Nephron progenitor cell (in vitro differentiated cells): ENCODE data around the gene VAMP1.
"Not testable (repeated sequence)": the region's sequence is repeated elsewhere in the genome, so short reads cannot be mapped to it uniquely, and the experiment has no call there.

ENCODE experiments used
- DNase-seq: peaks from one replicate; pipeline ENCODE4 v3.0.0; 2021
- H3K27ac Mint-ChIP-seq: 2 replicates; pipeline ENCODE4 v1.8.0; 2021; ENCODE audit warnings: mild to moderate bottlenecking, moderate library complexity, mixed read lengths
- H3K27me3 Mint-ChIP-seq: 2 replicates; pipeline ENCODE4 v1.8.0; 2021; ENCODE audit warnings: mild to moderate bottlenecking, low read depth, mixed read lengths; ENCODE audit not compliant: poor library complexity
- H3K36me3 Mint-ChIP-seq: 2 replicates; pipeline ENCODE4 v1.8.0; 2021; ENCODE audit warnings: low read depth, mixed read lengths
- H3K4me1 Mint-ChIP-seq: 2 replicates; pipeline ENCODE4 v1.8.0; 2021; ENCODE audit warnings: mixed read lengths
- H3K4me3 Mint-ChIP-seq: 2 replicates; pipeline ENCODE4 v1.8.0; 2021; ENCODE audit warnings: mild to moderate bottlenecking, moderate library complexity, mixed read lengths
- H3K9me3 Mint-ChIP-seq: 2 replicates; pipeline ENCODE4 v1.8.0; 2021; ENCODE audit warnings: mild to moderate bottlenecking, moderate library complexity, mixed read lengths
- TF ChIP-seq, protein P1 (sequence below): fragments of 200-600 bp; sonication (generic); IDR thresholded peaks from 2 replicates; pipeline ENCODE4 v1.5.0; 2021; ENCODE audit warnings: antibody characterized with exemption

The VAMP1 gene

DNA sequence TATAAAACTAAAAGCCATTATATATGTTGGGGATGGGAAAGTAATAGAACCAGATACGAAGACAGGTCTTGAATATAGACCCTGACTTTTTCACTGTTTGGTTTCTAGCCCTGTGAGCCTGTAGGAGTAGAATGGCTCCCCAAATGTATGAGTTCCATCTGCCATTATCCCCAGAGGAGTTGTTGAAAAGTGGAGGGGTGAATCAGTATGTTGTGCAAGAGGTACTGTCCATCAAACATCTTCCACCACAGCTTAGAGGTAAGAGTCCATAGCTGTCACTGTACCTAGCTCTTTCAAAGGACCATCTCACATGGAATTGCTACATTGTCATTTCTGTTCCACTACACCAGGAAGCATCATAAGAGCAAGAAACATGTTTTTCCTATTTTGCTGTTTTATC lies 24.5 kb upstream of the VAMP1 start:
- no peak for DNase-seq
- no peaks in the 10 kb centered on the region for H3K9me3 Mint-ChIP-seq
- peak overlapping the region; percentile 96 for H3K4me3 Mint-ChIP-seq
- H3K27me3 Mint-ChIP-seq: no peaks in the 10 kb centered on the region
- peaks cover 40% of the 10 kb centered on the region for H3K4me1 Mint-ChIP-seq
- peaks cover 45% of the 10 kb centered on the region for H3K36me3 Mint-ChIP-seq
- H3K27ac Mint-ChIP-seq: no peak overlapping the region
- TF ChIP-seq, protein P1, sequence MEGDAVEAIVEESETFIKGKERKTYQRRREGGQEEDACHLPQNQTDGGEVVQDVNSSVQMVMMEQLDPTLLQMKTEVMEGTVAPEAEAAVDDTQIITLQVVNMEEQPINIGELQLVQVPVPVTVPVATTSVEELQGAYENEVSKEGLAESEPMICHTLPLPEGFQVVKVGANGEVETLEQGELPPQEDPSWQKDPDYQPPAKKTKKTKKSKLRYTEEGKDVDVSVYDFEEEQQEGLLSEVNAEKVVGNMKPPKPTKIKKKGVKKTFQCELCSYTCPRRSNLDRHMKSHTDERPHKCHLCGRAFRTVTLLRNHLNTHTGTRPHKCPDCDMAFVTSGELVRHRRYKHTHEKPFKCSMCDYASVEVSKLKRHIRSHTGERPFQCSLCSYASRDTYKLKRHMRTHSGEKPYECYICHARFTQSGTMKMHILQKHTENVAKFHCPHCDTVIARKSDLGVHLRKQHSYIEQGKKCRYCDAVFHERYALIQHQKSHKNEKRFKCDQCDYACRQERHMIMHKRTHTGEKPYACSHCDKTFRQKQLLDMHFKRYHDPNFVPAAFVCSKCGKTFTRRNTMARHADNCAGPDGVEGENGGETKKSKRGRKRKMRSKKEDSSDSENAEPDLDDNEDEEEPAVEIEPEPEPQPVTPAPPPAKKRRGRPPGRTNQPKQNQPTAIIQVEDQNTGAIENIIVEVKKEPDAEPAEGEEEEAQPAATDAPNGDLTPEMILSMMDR: no peak

DNA sequence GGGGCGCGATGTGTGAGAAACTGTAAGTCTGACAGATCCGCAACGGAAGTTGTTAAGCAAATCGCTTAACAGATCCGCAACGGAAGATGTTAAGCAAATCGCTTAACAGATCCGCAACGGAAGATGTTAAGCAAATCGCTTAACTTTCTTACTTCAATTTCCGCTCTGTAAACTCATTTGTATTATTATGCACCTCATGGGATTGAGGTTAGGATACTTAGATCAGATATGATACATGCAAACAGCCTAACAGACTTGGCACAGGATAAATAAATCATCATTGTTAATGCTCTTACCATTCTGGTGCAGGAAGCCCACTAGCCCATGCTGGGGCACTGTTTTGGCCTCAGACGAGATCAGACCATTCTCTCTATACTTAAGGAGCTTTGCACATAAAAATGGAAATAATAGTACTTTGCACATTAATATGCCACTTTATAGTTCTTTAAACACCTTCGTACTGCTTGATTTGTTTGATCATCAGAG lies 23.8 kb upstream of the VAMP1 start:
- Mint-ChIP-seq H3K36me3 (peaks cover 40% of the 10 kb centered on the region), H3K27me3 (no peaks in the 10 kb centered on the region)

DNA sequence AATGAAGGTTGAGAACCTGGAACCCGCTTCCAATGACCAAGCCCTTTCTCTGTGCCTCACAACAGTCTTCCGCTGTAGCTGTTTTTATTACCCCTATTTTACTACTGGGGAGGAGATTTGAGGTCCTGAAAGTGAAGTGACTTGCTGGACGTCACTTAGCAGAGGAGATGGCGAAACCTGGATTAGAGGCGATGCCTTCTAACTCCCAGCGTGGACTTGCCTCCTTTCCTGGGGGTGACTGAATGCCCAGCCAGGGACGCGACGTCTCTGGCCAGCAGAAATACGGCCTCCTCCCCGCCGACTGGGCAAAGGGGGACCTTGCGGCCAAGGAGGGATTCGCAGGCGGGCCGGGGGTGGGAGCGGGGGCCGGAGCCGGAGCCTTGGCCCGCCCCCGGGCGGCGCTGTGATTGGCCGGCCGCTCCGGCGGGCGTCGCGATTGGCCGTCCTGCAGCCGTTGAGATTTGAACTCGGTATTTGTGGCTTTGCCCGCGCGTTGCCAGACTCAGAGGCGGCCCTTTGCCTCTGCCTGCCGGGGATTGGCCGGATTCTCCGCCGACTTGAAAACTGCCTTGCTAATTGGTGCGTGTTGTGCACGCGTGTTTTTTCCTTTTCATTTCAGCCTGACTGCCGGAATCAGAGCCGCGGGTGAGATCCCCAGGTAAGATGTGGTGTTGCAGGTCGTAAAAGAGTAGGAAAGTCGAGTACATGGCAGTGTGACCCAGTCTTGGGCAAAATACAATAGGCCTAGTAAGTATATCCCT lies 23.2 kb upstream of the VAMP1 start, which contains the start of gene NCAPD2:
Gene NCAPD2 (plus strand): TSS at position 606 of the 761 bp plus-strand sequence. CDS start 997 bp downstream, outside the sequence.
- H3K4me3 Mint-ChIP-seq: peak within 1 kb of the TSS; percentile 96
- DNase-seq: peak; percentile 89
- H3K27me3 Mint-ChIP-seq: peaks cover 2% of the 10 kb centered on the region
- H3K36me3 Mint-ChIP-seq: peaks cover 34% of the 10 kb centered on the region
- no peaks in the 10 kb centered on the region for H3K9me3 Mint-ChIP-seq
- H3K27ac Mint-ChIP-seq: peak within 1 kb of the TSS; percentile 98
- H3K4me1 Mint-ChIP-seq: peaks cover 40% of the 10 kb centered on the region
- TF ChIP-seq, protein P1: no peak

More for the DNA sequence above, 23.8 kb upstream of the VAMP1 start:
- peak overlapping the region; percentile 96 for H3K4me3 Mint-ChIP-seq
- peaks cover 40% of the 10 kb centered on the region for H3K4me1 Mint-ChIP-seq
- H3K9me3 Mint-ChIP-seq: no peaks in the 10 kb centered on the region
- DNase-seq: peak; percentile 12
- TF ChIP-seq, protein P1: no peak
- peak overlapping the region; percentile 97 for H3K27ac Mint-ChIP-seq

DNA sequence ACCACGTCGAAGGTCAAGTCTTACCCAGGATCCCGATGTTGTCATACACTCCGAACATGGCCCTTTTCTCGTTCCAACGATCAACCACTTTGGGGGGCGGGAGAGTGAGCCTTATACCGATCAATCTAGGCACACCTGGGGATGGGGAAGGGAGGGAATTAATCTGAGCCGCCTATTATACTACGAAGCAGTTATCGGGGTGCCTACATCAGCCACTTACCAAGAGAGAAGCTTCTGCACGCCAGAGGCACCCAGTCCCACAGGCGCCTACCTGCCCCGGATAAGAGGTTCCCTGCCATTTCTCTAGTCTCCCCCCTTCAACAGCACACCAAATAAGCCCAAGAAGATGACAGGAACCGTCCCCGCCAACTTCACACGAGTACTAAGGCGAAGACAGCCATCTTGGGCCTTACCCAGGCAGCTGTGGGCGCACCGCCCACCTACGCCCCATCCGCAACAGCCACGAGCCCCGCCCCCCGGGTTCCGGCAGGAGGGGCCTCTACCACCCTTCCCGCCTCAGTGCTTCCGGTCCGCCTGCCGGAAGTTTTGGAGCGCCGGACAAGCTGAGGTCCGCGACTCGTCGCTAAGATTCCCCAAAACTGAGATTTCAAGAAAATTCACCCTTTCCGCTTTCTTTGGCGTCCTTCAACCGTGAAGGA lies 22.5 kb upstream of the VAMP1 start, which contains the start of gene MRPL51:
Gene MRPL51 (minus strand): TSS at position 425 of the 659 bp plus-strand sequence. CDS start 126 bp downstream, at position 299.
- peak; percentile 98 for DNase-seq
- TF ChIP-seq, protein P1: no peak
- Mint-ChIP-seq H3K4me3 (peak within 1 kb of the TSS; percentile 96), H3K4me1 (peaks cover 40% of the 10 kb centered on the region), H3K36me3 (peaks cover 27% of the 10 kb centered on the region), H3K27ac (peak within 1 kb of the TSS; percentile 98), H3K27me3 (peaks cover 3% of the 10 kb centered on the region), H3K9me3 (no peaks in the 10 kb centered on the region)

DNA sequence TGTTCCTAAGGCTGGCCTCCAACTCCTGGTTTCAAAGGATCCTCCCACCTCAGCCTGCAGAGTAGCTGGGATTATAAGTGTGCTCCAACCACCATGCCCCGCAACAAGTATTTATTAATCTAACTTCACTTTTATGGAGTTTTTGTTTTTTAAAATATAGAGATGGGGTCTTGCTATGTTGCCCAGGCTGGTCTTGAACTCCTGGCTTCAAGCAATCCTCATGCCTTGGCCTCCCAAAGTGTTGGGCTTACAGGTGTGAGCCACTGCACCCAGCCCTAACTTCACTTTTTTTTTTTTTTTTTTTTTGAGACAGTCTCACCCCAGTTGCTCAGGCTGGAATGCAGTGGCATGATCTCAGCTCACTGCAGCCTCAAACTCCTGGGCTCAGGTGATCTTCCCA lies 20.2 kb upstream of the VAMP1 start:
- H3K9me3 Mint-ChIP-seq, H3K4me3 Mint-ChIP-seq, DNase-seq, H3K27ac Mint-ChIP-seq, H3K27me3 Mint-ChIP-seq: not testable (repeated sequence)
- H3K36me3 Mint-ChIP-seq: peaks cover 12% of the 10 kb centered on the region
- H3K4me1 Mint-ChIP-seq: peaks cover 32% of the 10 kb centered on the region

DNA sequence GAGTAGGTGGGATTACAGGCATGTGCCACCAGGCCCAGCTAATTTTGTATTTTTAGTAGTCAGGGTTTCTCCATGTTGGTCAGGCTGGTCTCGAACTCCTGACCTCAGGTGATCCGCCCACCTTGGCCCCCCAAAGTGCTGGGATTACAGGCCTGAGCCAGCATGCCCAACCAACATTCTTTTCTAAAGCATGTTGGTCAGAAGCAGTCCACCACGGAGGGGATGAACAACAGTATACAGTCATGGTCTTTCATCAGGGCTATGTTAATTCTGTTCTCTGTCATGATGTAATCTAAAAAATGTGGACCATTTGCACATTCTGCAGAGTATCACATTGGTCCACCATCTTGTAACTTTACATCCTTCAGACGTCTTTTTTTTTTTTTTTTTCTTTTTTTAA lies 19.0 kb upstream of the VAMP1 start:
- Mint-ChIP-seq H3K27me3 (peaks cover 9% of the 10 kb centered on the region), H3K36me3 (peaks cover 5% of the 10 kb centered on the region), H3K27ac (no peak overlapping the region), H3K4me3 (no peak overlapping the region), H3K4me1 (peaks cover 20% of the 10 kb centered on the region), H3K9me3 (no peaks in the 10 kb centered on the region)
- TF ChIP-seq, protein P1: no peak
- no peak for DNase-seq
